ENCODE data around the gene RIPOR2.

- no peak for TF ChIP-seq RAD21 (IDR thresholded peaks at IDR 0.05; ENCODE audit: insufficient read depth, low read depth, low read length)
- no peak for TF ChIP-seq SIN3A (IDR thresholded peaks at IDR 0.05; ENCODE audit: low read depth, low read length)
- no peak for TF ChIP-seq TCF12 (IDR thresholded peaks at IDR 0.05; ENCODE audit: low read depth, low read length)
- TF ChIP-seq CTCF (IDR thresholded peaks at IDR 0.05 in 2 of 3, conservative IDR thresholded peaks at IDR 0.05 in 1 of 3; ENCODE audit: control insufficient read depth in 2 of 3, extremely low read depth in 1 of 3, insufficient read depth in 1 of 3, low read depth in 3 of 3, low read length in 3 of 3) = no peak
- TF ChIP-seq NFYA (IDR thresholded peaks at IDR 0.05; ENCODE audit: borderline replicate concordance, low read depth, low read length) = no peak
- TF ChIP-seq HDAC2 (IDR thresholded peaks at IDR 0.05) = no peak
Observed at GRCh38 chr6:24925661-24926060, 10.1 kb downstream of the RIPOR2 start.
